Ascending aorta (tissue), 2 donors: ENCODE data around the gene ESF1. TPM values are rescaled to one million over a fixed set of nuclear protein-coding genes. Genes with fewer than 3 reads are reported as not detected.

ENCODE experiments used
- DNase-seq, 2 donors: peaks; one replicate each; pipeline ENCODE4 v3.0.0-alpha.2; 2019; ENCODE audit warnings: low spot score in 2 of 2
- H3K27ac ChIP-seq, 2 donors: fragments of 200-600 bp; sonication (generic); one replicate each; pipeline ENCODE4 v1.5.1; 2016 to 2017; ENCODE audit warnings: mild to moderate bottlenecking in 1 of 2
- H3K27me3 ChIP-seq: fragments of 200-600 bp; sonication (generic); one replicate; pipeline ENCODE4 v1.5.1; 2017
- H3K36me3 ChIP-seq, 2 donors: fragments of 200-600 bp; sonication (generic); one replicate each; pipeline ENCODE4 v1.5.1; 2016
- H3K4me1 ChIP-seq, 2 donors: fragments of 200-600 bp; sonication (generic); one replicate each; pipeline ENCODE4 v1.5.1; 2016 to 2017; ENCODE audit warnings: mild to moderate bottlenecking in 1 of 2
- H3K4me3 ChIP-seq, 2 donors: fragments of 200-600 bp; sonication (generic); one replicate each; pipeline ENCODE4 v1.5.1; 2016 to 2017; ENCODE audit warnings: mild to moderate bottlenecking in 1 of 2
- H3K9me3 ChIP-seq, 2 donors: fragments of 200-600 bp; sonication (generic); one replicate each; pipeline ENCODE4 v1.5.1; 2016
- CTCF ChIP-seq, 3 experiments: fragments of 200-600 bp in 2 of 3; fragments of 450-650 bp in 1 of 3; sonication (generic) in 2 of 3; IDR thresholded peaks; one replicate each; pipeline ENCODE4 v1.5.1; 2016 to 2019; ENCODE audit warnings: antibody characterized with exemption in 3 of 3, mild to moderate bottlenecking in 1 of 3, moderate library complexity in 1 of 3
- intact Hi-C: fragments of 100-400 bp; cut with DNase I; formaldehyde crosslinking; loops from one replicate; pipeline ENCODE4 v1.15.1; 2023
- total RNA-seq: library from RNA; depleted of rRNA; stranded (reverse); fragments of >200 nt; gene quantifications from one replicate; pipeline ENCODE4 v1.1.0, GENCODE V29; 2016

The ESF1 gene
- total RNA-seq, 1 donor from 2014 or later = 5.7 TPM

GRCh38 chr20:13821876-13822275, 37.2 kb upstream of the ESF1 start:
- Histone ChIP-seq H3K9me3 (no peaks in the 10 kb centered on the region), H3K27me3 (no peaks in the 10 kb centered on the region), H3K4me3 (no peak overlapping the region), H3K4me1 (no peaks in the 10 kb centered on the region), H3K27ac (no peak overlapping the region), H3K36me3 (peaks cover 15 to 18% of the 10 kb centered on the region in 2 donors)
- DNase-seq = no peak
- TF ChIP-seq CTCF (IDR thresholded peaks at IDR 0.05) = no peak
- intact Hi-C loops = loop anchor here (2.0 kb wide), 1 partner anchor 129 kb away; no protein-coding TSS in a partner anchor

- no peaks in the 10 kb centered on the region for H3K4me1 ChIP-seq
- H3K9me3 ChIP-seq = no peaks in the 10 kb centered on the region
- peak; percentile 25 to 68 (median 55) for TF ChIP-seq CTCF (IDR thresholded peaks at IDR 0.05)
- DNase-seq = no peak
- peaks cover 28 to 33% of the 10 kb centered on the region in 2 donors for H3K36me3 ChIP-seq
- no peaks in the 10 kb centered on the region for H3K27me3 ChIP-seq
- H3K27ac ChIP-seq = no peak overlapping the region
- intact Hi-C loops = loop anchor here (1.0 kb wide), 1 partner anchor 235 kb away; no protein-coding TSS in a partner anchor
- no peak overlapping the region for H3K4me3 ChIP-seq
These were observed 35.3 kb upstream of the ESF1 start for GRCh38 chr20:13819885-13820645.

GRCh38 chr20:13817342-13817741, 32.6 kb upstream of the ESF1 start:
- H3K9me3 ChIP-seq = no peaks in the 10 kb centered on the region
- no peak overlapping the region for H3K4me3 ChIP-seq
- H3K4me1 ChIP-seq = no peaks in the 10 kb centered on the region
- intact Hi-C loops = no loop called here
- DNase-seq = no peak
- no peak for TF ChIP-seq CTCF (IDR thresholded peaks at IDR 0.05)
- no peaks in the 10 kb centered on the region for H3K27me3 ChIP-seq
- no peak overlapping the region for H3K27ac ChIP-seq
- H3K36me3 ChIP-seq = peaks cover 54% of the 10 kb centered on the region in 2 donors

- no peaks in the 10 kb centered on the region for H3K27me3 ChIP-seq
- no peak overlapping the region for H3K4me3 ChIP-seq
- intact Hi-C loops = no loop called here
- no peak for DNase-seq
- TF ChIP-seq CTCF (IDR thresholded peaks at IDR 0.05) = no peak
- H3K9me3 ChIP-seq = no peaks in the 10 kb centered on the region
- no peaks in the 10 kb centered on the region for H3K4me1 ChIP-seq
- H3K27ac ChIP-seq = no peak overlapping the region
- peaks cover 59 to 60% of the 10 kb centered on the region in 2 donors for H3K36me3 ChIP-seq
These were observed 32.0 kb upstream of the ESF1 start for GRCh38 chr20:13816757-13817156.

GRCh38 chr20:13814672-13815071, 30.0 kb upstream of the ESF1 start:
- no peak for TF ChIP-seq CTCF (IDR thresholded peaks at IDR 0.05)
- intact Hi-C loops = no loop called here
- no peaks in the 10 kb centered on the region for H3K4me1 ChIP-seq
- H3K36me3 ChIP-seq = peaks cover 79 to 80% of the 10 kb centered on the region in 2 donors
- no peak for DNase-seq
- H3K9me3 ChIP-seq = no peaks in the 10 kb centered on the region
- H3K27me3 ChIP-seq = no peaks in the 10 kb centered on the region
- H3K4me3 ChIP-seq = no peak overlapping the region
- no peak overlapping the region for H3K27ac ChIP-seq
